Smooth muscle cell (in vitro differentiated cells): Measurements from ENCODE around the gene PRR36. TPM values are rescaled to one million over a fixed set of nuclear protein-coding genes. Genes with fewer than 3 reads are reported as not detected.

ENCODE experiments used
- DNase-seq: peaks from one replicate; lab custom pipeline; 2025; ENCODE audit not compliant: unreplicated experiment; lab: John Stamatoyannopoulos, UW
- H2AFZ ChIP-seq: fragments of 200-600 bp; sonication (generic); 2 replicates; pipeline ENCODE4 v1.6.0; 2016; ENCODE audit warnings: antibody characterized with exemption, low read depth, mild to moderate bottlenecking
- H3F3A ChIP-seq: fragments of 200-600 bp; sonication (generic); 2 replicates; pipeline ENCODE4 v1.6.0; 2017; ENCODE audit warnings: antibody characterized with exemption, low read depth
- H3K27ac ChIP-seq: fragments of 200-600 bp; sonication (generic); 2 replicates; pipeline ENCODE4 v1.5.1; 2016; ENCODE audit warnings: low read depth, mild to moderate bottlenecking
- H3K27me3 ChIP-seq: fragments of 200-600 bp; sonication (generic); 2 replicates; pipeline ENCODE4 v1.6.1; 2016; ENCODE audit warnings: low read depth, mild to moderate bottlenecking
- H3K36me3 ChIP-seq: fragments of 200-600 bp; sonication (generic); 2 replicates; pipeline ENCODE4 v1.5.1; 2016; ENCODE audit warnings: low read depth
- H3K4me1 ChIP-seq: fragments of 200-600 bp; sonication (generic); 2 replicates; pipeline ENCODE4 v1.5.1; 2016; ENCODE audit warnings: low read depth
- H3K4me2 ChIP-seq: fragments of 200-600 bp; sonication (generic); 2 replicates; pipeline ENCODE4 v1.6.0; 2016; ENCODE audit warnings: mild to moderate bottlenecking
- H3K4me3 ChIP-seq: fragments of 200-600 bp; sonication (generic); 2 replicates; pipeline ENCODE4 v1.5.1; 2016; ENCODE audit warnings: mild to moderate bottlenecking
- H3K79me2 ChIP-seq: fragments of 200-600 bp; sonication (generic); 2 replicates; pipeline ENCODE4 v1.6.0; 2016; ENCODE audit warnings: low read depth, mild to moderate bottlenecking
- H3K9ac ChIP-seq: fragments of 200-600 bp; sonication (generic); 2 replicates; pipeline ENCODE4 v1.6.0; 2016; ENCODE audit warnings: low read depth
- H3K9me3 ChIP-seq: fragments of 200-600 bp; sonication (generic); replicated peaks from 2 replicates; pipeline ENCODE4 v1.5.1; 2016; ENCODE audit warnings: low read depth
- H4K20me1 ChIP-seq: fragments of 200-600 bp; sonication (generic); 2 replicates; pipeline ENCODE4 v1.6.0; 2016; ENCODE audit warnings: low read depth
- WGBS: methylation state at CpG from one replicate; pipeline ENCODE4 v1.1.7; 2016; ENCODE audit warnings: low lambda C conversion rate; 5-methylcytosine and 5-hydroxymethylcytosine counted together
- polyA plus RNA-seq: library from polyadenylated mRNA; unstranded; fragments of >200 nt; fragmentation: Nextera tagmentation; extraction: Ambion mirVana; gene quantifications from 2 replicates; pipeline ENCODE4 v1.2.1, GENCODE V29; 2016
- total RNA-seq: library from RNA; depleted of rRNA; stranded (reverse); fragments of >200 nt; gene quantifications from 2 replicates; pipeline ENCODE4 v1.2.3, GENCODE V29; 2014
- TF ChIP-seq, protein P1 (sequence below): fragments of 200-600 bp; sonication (generic); IDR thresholded peaks from 2 replicates; pipeline ENCODE4 v1.5.1; 2017; ENCODE audit warnings: borderline replicate concordance, mild to moderate bottlenecking, antibody characterized with exemption; ENCODE audit not compliant: insufficient read depth, poor library complexity, severe bottlenecking

The PRR36 gene
- total and polyA plus RNA-seq, 2 experiments from 2014 or later = 0.13 to 0.57 TPM

DNA sequence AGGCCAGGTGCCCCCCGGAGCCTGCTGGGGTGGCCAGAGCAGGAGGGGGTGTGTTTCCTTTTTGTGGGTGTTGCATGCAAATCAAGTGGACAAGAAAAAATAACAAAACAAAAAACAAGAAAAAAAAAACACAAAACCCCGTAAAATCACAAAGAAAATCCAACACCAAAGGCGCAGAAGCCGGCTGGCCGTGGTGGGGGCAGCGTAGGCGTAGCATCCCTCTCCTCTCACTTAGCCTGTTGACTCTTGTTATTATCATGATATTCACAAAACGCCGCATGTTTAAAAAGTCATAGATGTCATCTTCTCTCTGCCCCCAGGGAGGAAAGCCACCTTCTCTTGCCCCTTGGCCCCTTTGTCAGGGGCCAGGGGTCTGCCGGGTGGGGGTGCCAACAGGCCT lies 39.5 kb upstream of the PRR36 start:
- peaks cover 15% of the 10 kb centered on the region for H3K4me1 ChIP-seq
- 96% methylated on average over 10 of the region's 10 CpGs for WGBS
- H3K79me2 ChIP-seq = no peaks in the 10 kb centered on the region
- no peak overlapping the region for H3K4me2 ChIP-seq
- no peak overlapping the region for H3K27ac ChIP-seq
- H3K36me3 ChIP-seq = no peaks in the 10 kb centered on the region
- H3F3A ChIP-seq = peaks cover 3% of the 10 kb centered on the region
- TF ChIP-seq, protein P1, sequence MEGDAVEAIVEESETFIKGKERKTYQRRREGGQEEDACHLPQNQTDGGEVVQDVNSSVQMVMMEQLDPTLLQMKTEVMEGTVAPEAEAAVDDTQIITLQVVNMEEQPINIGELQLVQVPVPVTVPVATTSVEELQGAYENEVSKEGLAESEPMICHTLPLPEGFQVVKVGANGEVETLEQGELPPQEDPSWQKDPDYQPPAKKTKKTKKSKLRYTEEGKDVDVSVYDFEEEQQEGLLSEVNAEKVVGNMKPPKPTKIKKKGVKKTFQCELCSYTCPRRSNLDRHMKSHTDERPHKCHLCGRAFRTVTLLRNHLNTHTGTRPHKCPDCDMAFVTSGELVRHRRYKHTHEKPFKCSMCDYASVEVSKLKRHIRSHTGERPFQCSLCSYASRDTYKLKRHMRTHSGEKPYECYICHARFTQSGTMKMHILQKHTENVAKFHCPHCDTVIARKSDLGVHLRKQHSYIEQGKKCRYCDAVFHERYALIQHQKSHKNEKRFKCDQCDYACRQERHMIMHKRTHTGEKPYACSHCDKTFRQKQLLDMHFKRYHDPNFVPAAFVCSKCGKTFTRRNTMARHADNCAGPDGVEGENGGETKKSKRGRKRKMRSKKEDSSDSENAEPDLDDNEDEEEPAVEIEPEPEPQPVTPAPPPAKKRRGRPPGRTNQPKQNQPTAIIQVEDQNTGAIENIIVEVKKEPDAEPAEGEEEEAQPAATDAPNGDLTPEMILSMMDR = no peak
- no peak overlapping the region for H2AFZ ChIP-seq
- H3K9ac ChIP-seq = no peak overlapping the region
- H3K27me3 ChIP-seq = no peaks in the 10 kb centered on the region
- no peaks in the 10 kb centered on the region for H3K9me3 ChIP-seq
- no peak for DNase-seq
- peaks cover 19% of the 10 kb centered on the region for H4K20me1 ChIP-seq
- no peak overlapping the region for H3K4me3 ChIP-seq

DNA sequence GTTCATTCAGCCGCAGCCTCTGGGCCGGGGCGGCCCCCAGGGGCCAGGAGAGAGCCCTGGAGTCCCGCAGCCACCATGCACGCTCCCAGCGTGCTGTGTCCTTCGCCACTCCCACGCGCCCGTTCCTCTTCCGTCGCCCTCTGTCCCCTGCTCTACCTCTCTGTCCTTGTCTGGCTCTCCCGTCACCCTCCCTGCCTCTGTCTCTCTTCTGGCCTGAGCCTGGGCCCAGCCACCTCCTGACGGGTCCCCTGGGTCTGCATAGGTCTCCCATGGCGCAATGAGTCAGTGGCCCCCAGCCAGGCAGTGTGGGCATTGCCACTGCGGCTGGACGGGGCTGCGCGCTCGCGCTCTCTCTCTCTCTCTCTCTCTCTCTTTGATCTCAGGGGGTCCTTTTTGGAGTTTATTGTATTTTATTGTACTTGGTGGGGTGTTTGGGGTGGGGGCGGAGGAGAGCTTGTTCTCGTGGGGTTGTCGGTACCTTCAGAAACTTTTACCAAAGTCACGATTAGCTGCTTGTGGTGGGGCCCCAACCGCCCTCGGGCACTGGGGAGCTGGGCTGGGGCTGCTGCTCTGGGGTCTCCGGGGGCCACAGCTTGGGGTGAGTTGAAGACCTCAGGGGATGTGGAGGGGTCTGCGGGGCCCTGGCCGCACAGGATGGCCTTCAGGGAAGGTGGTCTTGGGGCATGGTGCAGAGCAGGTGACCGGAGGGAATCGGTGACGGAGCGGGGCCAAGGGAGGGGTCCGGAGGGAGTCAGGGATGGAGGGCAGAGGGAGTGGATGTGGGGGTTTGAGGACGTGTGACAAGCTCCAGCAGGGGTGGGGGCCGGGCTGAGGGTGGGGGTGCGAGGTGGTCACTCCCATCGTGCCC lies 38.7 kb upstream of the PRR36 start:
- no peak overlapping the region for H3K27ac ChIP-seq
- H3K9ac ChIP-seq = no peak overlapping the region
- no peaks in the 10 kb centered on the region for H3K36me3 ChIP-seq
- H3K4me2 ChIP-seq = no peak overlapping the region
- H3K9me3 ChIP-seq = no peaks in the 10 kb centered on the region
- DNase-seq = no peak
- peaks cover 15% of the 10 kb centered on the region for H3K4me1 ChIP-seq
- H3K4me3 ChIP-seq = no peak overlapping the region
- no peaks in the 10 kb centered on the region for H3K27me3 ChIP-seq
- no peaks in the 10 kb centered on the region for H3F3A ChIP-seq
- WGBS = 97% methylated on average over 32 of the region's 39 CpGs
- peaks cover 26% of the 10 kb centered on the region for H4K20me1 ChIP-seq
- H2AFZ ChIP-seq = no peak overlapping the region
- no peaks in the 10 kb centered on the region for H3K79me2 ChIP-seq
- TF ChIP-seq, protein P1 = no peak

DNA sequence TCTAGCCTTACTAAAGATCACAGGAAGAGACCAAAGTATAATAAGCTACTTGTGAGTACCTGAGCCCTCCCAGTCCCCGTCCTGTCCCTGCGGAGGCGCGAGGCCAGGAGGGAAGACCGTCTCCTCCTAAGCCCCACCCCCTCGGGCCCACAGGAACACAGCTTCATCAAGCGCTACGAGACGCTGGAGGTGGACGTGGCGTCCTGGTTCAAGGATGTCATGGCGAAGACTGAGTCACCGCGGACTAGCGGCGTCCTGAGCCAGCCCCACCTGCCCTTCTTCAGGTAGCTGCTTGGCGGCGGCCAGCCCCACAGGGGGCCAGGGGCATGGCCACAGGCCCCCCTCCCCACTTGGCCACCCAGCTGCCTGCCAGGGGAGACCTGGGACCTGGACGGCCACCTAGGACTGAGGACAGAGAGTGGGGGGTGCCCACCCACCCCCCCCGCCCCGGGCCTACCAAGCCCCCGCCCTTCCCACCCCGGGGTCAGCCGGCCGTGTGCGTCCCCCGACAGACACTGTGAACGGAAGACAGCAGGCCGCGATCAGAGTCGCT lies 38.0 kb upstream of the PRR36 start:
- H3F3A ChIP-seq = no peaks in the 10 kb centered on the region
- peaks cover 10% of the 10 kb centered on the region for H3K4me1 ChIP-seq
- no peak overlapping the region for H3K4me3 ChIP-seq
- H3K27me3 ChIP-seq = no peaks in the 10 kb centered on the region
- H3K9ac ChIP-seq = no peak overlapping the region
- DNase-seq = no peak
- H3K4me2 ChIP-seq = no peak overlapping the region
- H2AFZ ChIP-seq = no peak overlapping the region
- H3K9me3 ChIP-seq = no peaks in the 10 kb centered on the region
- TF ChIP-seq, protein P1 = no peak
- H4K20me1 ChIP-seq = peaks cover 33% of the 10 kb centered on the region
- H3K79me2 ChIP-seq = peaks cover 4% of the 10 kb centered on the region
- no peak overlapping the region for H3K27ac ChIP-seq
- 95% methylated on average over 18 of the region's 31 CpGs for WGBS
- H3K36me3 ChIP-seq = no peaks in the 10 kb centered on the region
